Right atrium auricular region (tissue), 2 donors: ENCODE results near the gene DUOX1. TPM values are rescaled to one million over a fixed set of nuclear protein-coding genes. Genes with fewer than 3 reads are reported as not detected.
A peak's percentile ranks its signal among the peaks of the same experiment; 100 is the strongest.

ENCODE experiments used
- DNase-seq: peaks from one replicate; pipeline ENCODE4 v3.0.0-alpha.2; 2019; ENCODE audit warnings: low spot score
- H3K27ac ChIP-seq, 2 donors: fragments of 200-600 bp; sonication (generic); 1 replicate in 1 of 2; 2 replicates in 1 of 2; pipeline ENCODE4 v1.5.1; 2016 to 2019
- H3K27me3 ChIP-seq, 2 donors: fragments of 200-600 bp; sonication (generic); one replicate each; pipeline versions ENCODE4 v1.5.1 to v1.6.0; 2017 to 2019
- H3K36me3 ChIP-seq: fragments of 200-600 bp; sonication (generic); one replicate; pipeline ENCODE4 v1.5.1; 2016
- H3K4me1 ChIP-seq, 2 donors: fragments of 200-600 bp; sonication (generic); one replicate each; pipeline versions ENCODE4 v1.5.1 to v1.6.0; 2017 to 2019
- H3K4me3 ChIP-seq, 2 donors: fragments of 200-600 bp; sonication (generic); 1 replicate in 1 of 2; 2 replicates in 1 of 2; pipeline ENCODE4 v1.5.1; 2017 to 2019; ENCODE audit warnings: mild to moderate bottlenecking in 1 of 2, moderate library complexity in 1 of 2
- H3K9me3 ChIP-seq, 2 donors: fragments of 200-600 bp; sonication (generic); one replicate each; pipeline ENCODE4 v1.5.1; 2019
- CTCF ChIP-seq, 2 donors: fragments of 200-600 bp; sonication (generic); IDR thresholded peaks; one replicate each; pipeline ENCODE4 v1.5.1; 2019; ENCODE audit warnings: antibody characterized with exemption in 2 of 2
- total RNA-seq, 2 donors: library from RNA; depleted of rRNA; stranded (reverse); fragments of >200 nt; gene quantifications; one replicate each; pipeline ENCODE4 v1.1.0, GENCODE V29; 2016

DUOX1 gene
- total RNA-seq, 2 donors from 2014 or later, result 1.1 to 3.6 TPM

DNA sequence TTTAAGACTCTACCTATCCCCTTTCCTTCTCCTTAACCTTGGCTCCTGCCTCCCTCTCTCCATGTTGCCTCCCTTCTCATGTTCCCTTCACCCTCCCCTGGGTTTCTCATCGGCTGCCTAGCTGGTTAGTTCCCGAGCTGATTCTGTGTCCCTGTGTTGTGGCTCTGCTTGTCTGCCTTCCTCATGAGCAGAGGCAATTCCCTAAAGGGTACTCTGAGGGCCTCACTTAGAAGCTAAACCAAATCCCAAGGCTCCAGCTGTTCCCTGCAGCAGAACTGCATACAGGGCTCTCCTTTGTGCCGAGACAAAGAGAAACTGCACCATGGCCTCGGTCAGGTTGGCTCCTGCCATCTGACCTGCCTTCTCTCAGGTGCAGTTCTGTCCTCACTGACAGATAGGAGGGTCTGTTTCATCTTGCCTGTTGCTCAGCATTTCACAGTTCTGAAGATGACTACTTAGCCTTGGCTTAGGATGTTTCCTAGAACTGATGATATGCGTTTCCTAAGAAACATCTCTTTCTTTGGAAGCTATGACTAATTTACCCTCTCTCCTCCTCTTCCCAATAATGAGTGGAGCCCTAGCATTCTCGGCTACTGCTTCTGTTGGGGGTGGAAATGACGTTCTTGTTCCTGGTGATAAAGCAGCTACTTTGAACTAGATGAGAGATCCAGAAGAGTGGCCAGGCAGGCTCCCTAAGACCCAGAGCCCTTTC lies 27.1 kb downstream of the DUOX1 start:
- no peak for DNase-seq
- no peak overlapping the region for H3K4me3 ChIP-seq
- no peaks in the 10 kb centered on the region for H3K36me3 ChIP-seq
- H3K4me1 ChIP-seq, result no peaks in the 10 kb centered on the region
- H3K27me3 ChIP-seq, result no peaks in the 10 kb centered on the region
- H3K9me3 ChIP-seq, result no peaks in the 10 kb centered on the region
- no peak for TF ChIP-seq CTCF (IDR thresholded peaks at IDR 0.05)
- H3K27ac ChIP-seq, result no peak overlapping the region

- no peaks in the 10 kb centered on the region for H3K9me3 ChIP-seq
- DNase-seq, result peak; percentile 69
- H3K36me3 ChIP-seq, result no peaks in the 10 kb centered on the region
- peaks cover 0 to 6% of the 10 kb centered on the region in 2 donors for H3K4me1 ChIP-seq
- H3K4me3 ChIP-seq, result no peak overlapping the region
- H3K27me3 ChIP-seq, result no peaks in the 10 kb centered on the region
- no peak overlapping the region for H3K27ac ChIP-seq
- TF ChIP-seq CTCF (IDR thresholded peaks at IDR 0.05), result no peak
Observed at GRCh38 chr15:45157974-45158373, 28.2 kb downstream of the DUOX1 start.

DNA sequence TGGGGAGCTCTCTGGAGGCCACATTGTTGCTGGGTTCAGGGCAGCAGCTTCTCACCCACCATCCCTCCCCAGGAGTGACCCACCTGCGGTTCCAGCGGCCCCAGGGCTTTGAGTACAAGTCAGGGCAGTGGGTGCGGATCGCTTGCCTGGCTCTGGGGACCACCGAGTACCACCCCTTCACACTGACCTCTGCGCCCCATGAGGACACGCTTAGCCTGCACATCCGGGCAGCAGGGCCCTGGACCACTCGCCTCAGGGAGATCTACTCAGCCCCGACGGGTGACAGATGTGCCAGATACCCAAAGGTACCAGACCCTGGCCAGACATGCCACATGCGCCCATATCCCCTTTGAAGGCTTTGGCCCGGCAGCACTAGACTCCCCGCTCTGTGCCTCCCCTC lies 31.9 kb downstream of the DUOX1 start:
- H3K4me3 ChIP-seq, result no peak overlapping the region
- no peak overlapping the region for H3K27ac ChIP-seq
- no peak for DNase-seq
- peaks cover 0 to 18% of the 10 kb centered on the region in 2 donors for H3K4me1 ChIP-seq
- TF ChIP-seq CTCF (IDR thresholded peaks at IDR 0.05), result no peak
- no peaks in the 10 kb centered on the region for H3K36me3 ChIP-seq
- H3K27me3 ChIP-seq, result no peaks in the 10 kb centered on the region
- no peaks in the 10 kb centered on the region for H3K9me3 ChIP-seq

GRCh38 chr15:45162771-45163507 lies 33.1 kb downstream of the DUOX1 start:
- DNase-seq, result peak; percentile 85
- peak overlapping the region in 1 of 2 donors; percentile 43 for H3K27ac ChIP-seq
- H3K4me3 ChIP-seq, result no peak overlapping the region
- TF ChIP-seq CTCF (IDR thresholded peaks at IDR 0.05), result peak; percentile 75 to 88
- H3K4me1 ChIP-seq, result peaks cover 0 to 19% of the 10 kb centered on the region in 2 donors
- H3K9me3 ChIP-seq, result no peaks in the 10 kb centered on the region
- H3K27me3 ChIP-seq, result no peaks in the 10 kb centered on the region
- no peaks in the 10 kb centered on the region for H3K36me3 ChIP-seq

DNA sequence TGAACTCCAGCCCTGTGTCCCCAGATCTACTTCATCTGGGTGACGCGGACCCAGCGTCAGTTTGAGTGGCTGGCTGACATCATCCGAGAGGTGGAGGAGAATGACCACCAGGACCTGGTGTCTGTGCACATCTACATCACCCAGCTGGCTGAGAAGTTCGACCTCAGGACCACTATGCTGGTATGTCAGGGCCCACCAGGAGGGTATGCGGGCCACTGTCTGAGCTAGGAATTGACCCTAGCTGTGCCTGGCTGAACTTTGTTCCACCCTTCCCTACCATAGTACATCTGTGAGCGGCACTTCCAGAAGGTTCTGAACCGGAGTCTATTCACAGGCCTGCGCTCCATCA lies 33.7 kb downstream of the DUOX1 start:
- no peak for TF ChIP-seq CTCF (IDR thresholded peaks at IDR 0.05)
- peaks cover 0 to 19% of the 10 kb centered on the region in 2 donors for H3K4me1 ChIP-seq
- H3K27ac ChIP-seq, result no peak overlapping the region
- no peaks in the 10 kb centered on the region for H3K27me3 ChIP-seq
- no peak for DNase-seq
- H3K36me3 ChIP-seq, result no peaks in the 10 kb centered on the region
- no peaks in the 10 kb centered on the region for H3K9me3 ChIP-seq
- no peak overlapping the region for H3K4me3 ChIP-seq
